Sigmoid colon (tissue), 4 donors: Measurements from ENCODE around the gene ARHGAP25.

Experiments used
- CTCF ChIP-seq, 4 experiments: fragments of 450-650 bp in 3 of 4; fragments of 200-600 bp in 1 of 4; IDR thresholded peaks; one replicate each; pipeline ENCODE4 v1.5.1; 2016 to 2019; ENCODE audit warnings: antibody characterized with exemption in 4 of 4, mild to moderate bottlenecking in 3 of 4, moderate library complexity in 2 of 4
- POLR2A ChIP-seq, 2 donors: fragments of 450-650 bp; IDR thresholded peaks; one replicate each; pipeline ENCODE4 v1.6.1; 2016; ENCODE audit warnings: antibody characterized with exemption in 2 of 2, mild to moderate bottlenecking in 2 of 2, moderate library complexity in 2 of 2
- POLR2AphosphoS5 ChIP-seq, 4 donors: sonication (generic); formaldehyde crosslinking; IDR thresholded peaks; one replicate each; pipeline ENCODE4 v1.6.1; 2017; ENCODE audit warnings: antibody characterized with exemption in 4 of 4

- no peak for TF ChIP-seq CTCF (IDR thresholded peaks at IDR 0.05)
- TF ChIP-seq POLR2A (IDR thresholded peaks at IDR 0.05) = no peak
- TF ChIP-seq POLR2AphosphoS5 (IDR thresholded peaks at IDR 0.05) = no peak
These were observed 33.9 kb downstream of the ARHGAP25 start for GRCh38 chr2:68768461-68768860.
